IMR-90 (cell line): ENCODE data around the gene WIPF2. TPM values are rescaled to one million over a fixed set of nuclear protein-coding genes. Genes with fewer than 3 reads are reported as not detected.

Source experiments
- ATAC-seq: fragments of 200-7000 bp; cut with Tn5 transposase; 2 replicates; pipeline ENCODE4 v1.9.1; 2020; ENCODE audit warnings: low read depth, mild to moderate bottlenecking, moderate library complexity
- BruUV-seq: library from RNA; stranded (reverse); fragments of 400-500 nt; replicated peaks from 2 replicates; lab custom pipeline; 2021; lab: Mats Ljungman, UMichigan
- CTCF ChIA-PET: fragments of 300-600 bp; formaldehyde crosslinking; extraction: SDS; loops from one replicate; lab custom pipeline; 2021; ENCODE audit warnings: antibody characterized with exemption; lab: Yijun Ruan, JAX
- POLR2A ChIA-PET: fragments of 300-600 bp; sonication (Branson Sonifier 250); formaldehyde crosslinking; loops from one replicate; lab custom pipeline; 2022; ENCODE audit warnings: antibody characterized with exemption; ENCODE audit not compliant: unreplicated experiment; lab: Charles Lee
- DNase-seq: peaks from one replicate; pipeline ENCODE4 v3.0.0; 2013
- H2AFZ ChIP-seq: replicated peaks from 2 replicates; pipeline ENCODE3; 2013; ENCODE audit warnings: low read length, mild to moderate bottlenecking; ENCODE audit not compliant: poor library complexity
- H2AK5ac ChIP-seq: 2 replicates; pipeline ENCODE4 v1.6.1; 2013; ENCODE audit warnings: low read depth, low read length, inconsistent platforms
- H2AK9ac ChIP-seq: replicated peaks from 2 replicates; pipeline ENCODE3; 2013; ENCODE audit warnings: mild to moderate bottlenecking, low read depth, low read length, moderate library complexity; ENCODE audit not compliant: poor library complexity
- H2BK120ac ChIP-seq: 2 replicates; pipeline ENCODE4 v1.6.1; 2013; ENCODE audit warnings: low read depth, low read length, inconsistent platforms
- H2BK15ac ChIP-seq: 3 replicates; pipeline ENCODE4 v1.6.1; 2013; ENCODE audit warnings: low read depth, low read length, inconsistent platforms
- H2BK20ac ChIP-seq: 2 replicates; pipeline ENCODE4 v1.6.1; 2013; ENCODE audit warnings: low read depth, mild to moderate bottlenecking, inconsistent platforms, low read length, moderate library complexity
- H2BK5ac ChIP-seq: 2 replicates; pipeline ENCODE4 v1.6.1; 2013; ENCODE audit warnings: mild to moderate bottlenecking, low read depth, low read length, inconsistent platforms; ENCODE audit not compliant: poor library complexity, severe bottlenecking
- H3K14ac ChIP-seq: replicated peaks from 2 replicates; pipeline ENCODE4 v1.6.1; 2013; ENCODE audit warnings: low read depth, low read length, inconsistent platforms
- H3K18ac ChIP-seq: 2 replicates; pipeline ENCODE4 v1.6.1; 2013; ENCODE audit warnings: low read depth, low read length, control low read depth
- H3K23ac ChIP-seq: 2 replicates; pipeline ENCODE4 v1.6.1; 2013; ENCODE audit warnings: low read depth, low read length, inconsistent platforms
- H3K27ac ChIP-seq: 2 replicates; pipeline ENCODE4 v1.5.1; 2013; ENCODE audit warnings: mild to moderate bottlenecking, control low read depth, low read length; ENCODE audit not compliant: insufficient read depth
- H3K27me3 ChIP-seq: 2 replicates; pipeline ENCODE4 v1.6.1; 2013; ENCODE audit warnings: low read length; ENCODE audit not compliant: control insufficient read depth, insufficient read depth
- H3K36me3 ChIP-seq: 2 replicates; pipeline ENCODE4 v1.6.1; 2013; ENCODE audit warnings: low read length, mixed read lengths; ENCODE audit not compliant: control insufficient read depth, insufficient read depth
- H3K4ac ChIP-seq: 2 replicates; pipeline ENCODE4 v1.6.1; 2013; ENCODE audit warnings: low read depth, low read length, inconsistent platforms
- H3K4me1 ChIP-seq: 2 replicates; pipeline ENCODE4 v1.6.1; 2013; ENCODE audit warnings: low read length, mixed read lengths; ENCODE audit not compliant: control insufficient read depth, insufficient read depth
- H3K4me2 ChIP-seq: 2 replicates; pipeline ENCODE4 v1.6.1; 2013; ENCODE audit warnings: low read depth, mild to moderate bottlenecking, control low read depth, low read length, moderate library complexity
- H3K4me3 ChIP-seq: 2 replicates; pipeline ENCODE4 v1.5.1; 2013; ENCODE audit warnings: low read depth, mild to moderate bottlenecking, control low read depth, low read length, moderate library complexity; ENCODE audit not compliant: insufficient read depth
- H3K56ac ChIP-seq: 2 replicates; pipeline ENCODE4 v1.6.1; 2013; ENCODE audit warnings: low read length, inconsistent platforms; ENCODE audit not compliant: insufficient read depth; ENCODE audit errors: extremely low read depth
- H3K79me1 ChIP-seq, 2 experiments: 2 replicates each; pipeline ENCODE4 v1.6.1; 2013; ENCODE audit warnings: low read length in 2 of 2, inconsistent platforms in 1 of 2, low read depth in 1 of 2
- H3K9ac ChIP-seq: 2 replicates; pipeline ENCODE4 v1.6.1; 2013; ENCODE audit warnings: low read depth, low read length, control low read depth
- H3K9me1 ChIP-seq: 2 replicates; pipeline ENCODE4 v1.6.1; 2013; ENCODE audit warnings: low read length, inconsistent platforms; ENCODE audit not compliant: insufficient read depth
- H3K9me3 ChIP-seq: 2 replicates; pipeline ENCODE4 v1.6.1; 2013; ENCODE audit warnings: low read length; ENCODE audit not compliant: control insufficient read depth, insufficient read depth
- H4K20me1 ChIP-seq: 2 replicates; pipeline ENCODE4 v1.6.1; 2013; ENCODE audit warnings: low read length, inconsistent platforms; ENCODE audit not compliant: insufficient read depth
- H4K5ac ChIP-seq: 2 replicates; pipeline ENCODE4 v1.6.1; 2013; ENCODE audit warnings: mild to moderate bottlenecking, low read depth, low read length, control low read depth
- H4K8ac ChIP-seq, 2 experiments: 2 replicates each; pipeline ENCODE4 v1.6.1; 2013; ENCODE audit warnings: low read depth in 2 of 2, low read length in 2 of 2, control low read depth in 1 of 2, inconsistent platforms in 1 of 2
- H4K91ac ChIP-seq: 2 replicates; pipeline ENCODE4 v1.6.1; 2013; ENCODE audit warnings: low read depth, low read length, inconsistent platforms; ENCODE audit not compliant: insufficient read depth
- CEBPB ChIP-seq: IDR thresholded peaks from 2 replicates; pipeline ENCODE4 v1.6.1; 2012; ENCODE audit warnings: low read depth, low read length, improper control_type of control experiment
- FOS ChIP-seq: fragments of 150-350 bp; IDR thresholded peaks from 2 replicates; pipeline ENCODE4 v1.6.1; 2016; ENCODE audit warnings: low read depth, low read length
- MAZ ChIP-seq: IDR thresholded peaks from 2 replicates; pipeline ENCODE4 v1.6.1; 2012; ENCODE audit warnings: low read depth, mild to moderate bottlenecking, low read length, improper control_type of control experiment, moderate library complexity, borderline replicate concordance
- NFE2L2 ChIP-seq: fragments of 150-350 bp; IDR thresholded peaks from 2 replicates; pipeline ENCODE4 v1.6.1; 2016; ENCODE audit warnings: low read depth, mild to moderate bottlenecking, low read length
- WGBS, 2 experiments: methylation state at CpG; one replicate each; pipeline versions ENCODE4 v1.1.5 to v1.1.7; 2013; ENCODE audit warnings: missing lambda C conversion rate in 2 of 2; ENCODE audit not compliant: insufficient read length in 1 of 2; ENCODE audit errors: extremely low coverage in 2 of 2; 5-methylcytosine and 5-hydroxymethylcytosine counted together
- dilution Hi-C: fragments of 300-500 bp; cut with HindIII; formaldehyde crosslinking; loops from one replicate; pipeline ENCODE4 v1.14.3; 2018; ENCODE audit warnings: low sequenced_read_pairs; ENCODE audit not compliant: unreplicated experiment
- in situ Hi-C: fragments of 300-500 bp; cut with MboI; formaldehyde crosslinking; loops from 3 replicates; pipeline ENCODE4 v1.14.3; 2019; ENCODE audit warnings: low sequenced_read_pairs, inconsistent platforms, mixed read lengths
- intact Hi-C: fragments of 100-400 bp; cut with micrococcal nuclease; formaldehyde crosslinking; loops from 2 replicates; pipeline ENCODE4 v1.10.0; 2022
- polyA plus RNA-seq, 3 experiments: library from polyadenylated mRNA; depleted of rRNA; stranded (reverse); fragments of >200 nt; gene quantifications; 2 replicates each; pipeline ENCODE4 v1.2.3, GENCODE V29; 2012; ENCODE audit warnings: low replicate concordance in 1 of 3
- total RNA-seq: library from RNA; depleted of rRNA; stranded (reverse); fragments of >200 nt; gene quantifications from 2 replicates; pipeline ENCODE4 v1.2.3, GENCODE V29; 2012
- TF ChIP-seq, protein P1 (sequence below): conservative IDR thresholded peaks from 2 replicates; pipeline ENCODE4 v1.5.1; 2012; ENCODE audit warnings: mild to moderate bottlenecking, low read depth, low read length, improper control_type of control experiment

WIPF2 gene
- total and polyA plus RNA-seq, 2 of the 4 experiments (the other 2 are of a cell fraction) = 2.0 to 8.9 TPM

DNA sequence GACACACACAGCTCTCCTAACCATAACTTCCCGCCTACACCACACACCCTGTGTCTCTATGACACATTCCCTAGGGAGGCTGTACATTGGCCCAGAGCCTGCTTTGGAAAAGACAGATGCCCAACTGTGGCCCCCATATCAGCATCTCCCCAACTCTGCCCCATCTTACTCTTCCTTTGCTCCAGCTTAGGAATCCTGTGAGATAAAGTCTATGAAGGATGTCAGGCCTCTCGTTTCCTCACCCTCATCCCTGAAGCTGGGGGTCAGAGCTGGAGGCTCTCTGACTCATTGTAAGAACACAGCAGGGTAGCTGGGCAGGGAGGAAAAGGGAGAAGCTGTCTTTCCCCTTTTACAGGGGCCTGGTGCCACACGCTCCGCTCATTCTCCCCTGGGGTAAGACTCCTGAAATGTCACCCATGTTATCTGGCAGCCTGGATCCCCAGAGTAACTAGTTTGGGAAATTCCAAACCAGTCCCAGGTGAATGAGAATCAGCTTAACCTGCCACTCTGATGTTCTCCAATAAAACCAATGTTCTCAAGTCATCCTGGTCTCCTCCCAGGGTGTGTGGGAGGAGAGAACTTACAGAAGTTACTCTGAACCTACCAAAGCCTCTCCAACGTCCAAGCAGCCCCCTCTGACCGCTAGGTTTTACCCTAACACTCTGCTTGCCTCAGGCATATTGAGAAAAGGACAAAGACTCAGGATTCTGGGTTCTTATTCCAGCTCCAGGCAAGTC lies 39.0 kb upstream of the WIPF2 start:
- H3K4me3 ChIP-seq = no peak overlapping the region
- H4K8ac ChIP-seq = no peak overlapping the region
- H3K27ac ChIP-seq = no peak overlapping the region
- peaks cover 14% of the 10 kb centered on the region for H4K20me1 ChIP-seq
- no peaks in the 10 kb centered on the region for H3K9me3 ChIP-seq
- peaks cover 13% of the 10 kb centered on the region for H3K36me3 ChIP-seq
- no peak overlapping the region for H3K23ac ChIP-seq
- dilution Hi-C loops = no loop called here
- no peak overlapping the region for H4K5ac ChIP-seq
- H3K4me2 ChIP-seq = no peak overlapping the region; the same call in 1 of the 2 replicates
- peaks cover 0 to 10% of the 10 kb centered on the region in 2 experiments; a peak in 1 of 4 replicates for H3K79me1 ChIP-seq
- ChIA-PET POLR2A (no interaction called here), CTCF (interaction anchor here (1.0 kb wide), 1 partner anchor 12 kb away, joined by 3 read pairs; no protein-coding TSS in a partner anchor)
- DNase-seq (peak; percentile 70), ATAC-seq (peak; percentile 74)
- H3K4me1 ChIP-seq = peaks cover 17% of the 10 kb centered on the region
- no peak overlapping the region for H2AFZ ChIP-seq
- no peak overlapping the region for H4K91ac ChIP-seq
- H2AK9ac ChIP-seq = peak overlapping the region; percentile 35
- no peak overlapping the region for H3K4ac ChIP-seq
- intact Hi-C loops = no loop called here
- H2BK15ac ChIP-seq = no peak overlapping the region
- H2BK5ac ChIP-seq = no peak overlapping the region
- no peak overlapping the region for H2BK120ac ChIP-seq
- peaks cover 8% of the 10 kb centered on the region; the same call in 1 of the 2 replicates for H3K9me1 ChIP-seq
- H2AK5ac ChIP-seq = no peak overlapping the region
- H3K27me3 ChIP-seq = no peaks in the 10 kb centered on the region
- no peak overlapping the region for H2BK20ac ChIP-seq
- TF ChIP-seq CEBPB (peak; percentile 34; the same call in 1 of the 2 replicates), NFE2L2 (no peak), FOS (0 out of 2 replicates have a peak, but pooled peaks have one; percentile 19), MAZ (peak; percentile 73; the same call in 1 of the 2 replicates)
- TF ChIP-seq, protein P1, sequence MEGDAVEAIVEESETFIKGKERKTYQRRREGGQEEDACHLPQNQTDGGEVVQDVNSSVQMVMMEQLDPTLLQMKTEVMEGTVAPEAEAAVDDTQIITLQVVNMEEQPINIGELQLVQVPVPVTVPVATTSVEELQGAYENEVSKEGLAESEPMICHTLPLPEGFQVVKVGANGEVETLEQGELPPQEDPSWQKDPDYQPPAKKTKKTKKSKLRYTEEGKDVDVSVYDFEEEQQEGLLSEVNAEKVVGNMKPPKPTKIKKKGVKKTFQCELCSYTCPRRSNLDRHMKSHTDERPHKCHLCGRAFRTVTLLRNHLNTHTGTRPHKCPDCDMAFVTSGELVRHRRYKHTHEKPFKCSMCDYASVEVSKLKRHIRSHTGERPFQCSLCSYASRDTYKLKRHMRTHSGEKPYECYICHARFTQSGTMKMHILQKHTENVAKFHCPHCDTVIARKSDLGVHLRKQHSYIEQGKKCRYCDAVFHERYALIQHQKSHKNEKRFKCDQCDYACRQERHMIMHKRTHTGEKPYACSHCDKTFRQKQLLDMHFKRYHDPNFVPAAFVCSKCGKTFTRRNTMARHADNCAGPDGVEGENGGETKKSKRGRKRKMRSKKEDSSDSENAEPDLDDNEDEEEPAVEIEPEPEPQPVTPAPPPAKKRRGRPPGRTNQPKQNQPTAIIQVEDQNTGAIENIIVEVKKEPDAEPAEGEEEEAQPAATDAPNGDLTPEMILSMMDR = no peak
- no TSS peak for BruUV-seq
- in situ Hi-C loops = no loop called here
- WGBS, 2 experiments = no CpG with 5 or more reads among the region's 6 CpGs
- no peak overlapping the region for H3K56ac ChIP-seq
- H3K9ac ChIP-seq = no peak overlapping the region
- H3K18ac ChIP-seq = no peak overlapping the region
- H3K14ac ChIP-seq = no peak overlapping the region
